Keratinocyte (primary cell): ENCODE data around the gene ADARB2. TPM values are rescaled to one million over a fixed set of nuclear protein-coding genes. Genes with fewer than 3 reads are reported as not detected.

Experiments
- DNase-seq: peaks from one replicate; pipeline ENCODE4 v3.0.0-alpha.2; 2011; ENCODE audit warnings: low read depth, missing footprints, low spot score
- FAIRE-seq: peaks from 2 replicates; lab custom pipeline; 2011; peaks lifted over from hg19 to GRCh38; lab: Jason Lieb, UNC
- H2AFZ ChIP-seq: 2 replicates; pipeline ENCODE4 v1.6.0; 2012; ENCODE audit warnings: low read length, control low read depth, inconsistent platforms; ENCODE audit not compliant: control insufficient read depth
- H3K27ac ChIP-seq: 2 replicates; pipeline ENCODE4 v1.5.1; 2011; ENCODE audit warnings: low read length; ENCODE audit not compliant: control insufficient read depth, insufficient read depth
- H3K27me3 ChIP-seq: 3 replicates; pipeline ENCODE4 v1.6.0; 2011; ENCODE audit warnings: low read length; ENCODE audit not compliant: control insufficient read depth, insufficient read depth; ENCODE audit errors: extremely low read depth
- H3K36me3 ChIP-seq, 2 experiments: 2 replicates in 1 of 2; 3 replicates in 1 of 2; pipeline ENCODE4 v1.5.1; 2011; ENCODE audit warnings: low read length in 2 of 2, mild to moderate bottlenecking in 1 of 2; ENCODE audit not compliant: control insufficient read depth in 2 of 2, insufficient read depth in 2 of 2; ENCODE audit errors: extremely low read depth in 1 of 2
- H3K4me1 ChIP-seq: 3 replicates; pipeline ENCODE4 v1.5.1; 2011; ENCODE audit warnings: low read length; ENCODE audit not compliant: control insufficient read depth, insufficient read depth; ENCODE audit errors: extremely low read depth
- H3K4me2 ChIP-seq: 3 replicates; pipeline ENCODE4 v1.6.0; 2011; ENCODE audit warnings: low read depth, low read length; ENCODE audit not compliant: control insufficient read depth, insufficient read depth; ENCODE audit errors: extremely low read depth
- H3K4me3 ChIP-seq, 3 experiments: fragments of 200-600 bp in 1 of 3; sonication (generic) in 1 of 3; 2 replicates in 2 of 3; 3 replicates in 1 of 3; pipeline ENCODE4 v1.5.1; 2011 to 2016; ENCODE audit warnings: low read length in 3 of 3, mild to moderate bottlenecking in 3 of 3, control low read depth in 2 of 3, inconsistent platforms in 1 of 3, low read depth in 1 of 3, mixed read lengths in 1 of 3, mixed run types in 1 of 3, moderate library complexity in 1 of 3; ENCODE audit not compliant: control insufficient read depth in 2 of 3, insufficient read depth in 2 of 3; ENCODE audit errors: extremely low read depth in 1 of 3
- H3K79me2 ChIP-seq: 2 replicates; pipeline ENCODE4 v1.6.0; 2012; ENCODE audit warnings: low read length; ENCODE audit not compliant: control insufficient read depth, insufficient read depth
- H3K9ac ChIP-seq: 3 replicates; pipeline ENCODE4 v1.6.0; 2011; ENCODE audit warnings: low read length; ENCODE audit not compliant: control insufficient read depth, insufficient read depth; ENCODE audit errors: extremely low read depth
- H3K9me1 ChIP-seq: 3 replicates; pipeline ENCODE4 v1.6.0; 2011; ENCODE audit warnings: low read length; ENCODE audit not compliant: control insufficient read depth, insufficient read depth; ENCODE audit errors: extremely low read depth
- H3K9me3 ChIP-seq: 2 replicates; pipeline ENCODE4 v1.5.1; 2012; ENCODE audit warnings: low read depth, low read length; ENCODE audit not compliant: control insufficient read depth
- H4K20me1 ChIP-seq: 3 replicates; pipeline ENCODE4 v1.6.0; 2011; ENCODE audit warnings: low read length; ENCODE audit not compliant: control insufficient read depth, insufficient read depth; ENCODE audit errors: extremely low read depth
- EZH2 ChIP-seq: IDR thresholded peaks from one replicate; pipeline ENCODE4 v1.6.1; 2012; ENCODE audit warnings: inconsistent platforms, mild to moderate bottlenecking, low read length, moderate library complexity
- dilution Hi-C: fragments of 300-500 bp; cut with MboI; formaldehyde crosslinking; loops from one replicate; pipeline ENCODE4 v1.7.0; 2020; ENCODE audit warnings: low sequenced_read_pairs; ENCODE audit not compliant: extremely low pct_ligation_motif_present
- polyA plus RNA-seq, 5 experiments: library from polyadenylated mRNA; depleted of rRNA in 3 of 5; stranded (reverse) in 3 of 5; stranded (forward) in 1 of 5; unstranded in 1 of 5; fragments of >200 nt; gene quantifications; 1 replicate in 1 of 5; 2 replicates in 3 of 5; 3 replicates in 1 of 5; pipeline versions ENCODE4 v1.2.1 to v1.2.3, GENCODE V29; 2011 to 2012; ENCODE audit warnings: missing spikeins in 2 of 5, low read depth in 1 of 5, low replicate concordance in 1 of 5
- TF ChIP-seq, protein P1 (sequence below), 3 experiments: IDR thresholded peaks in 1 of 3; conservative IDR thresholded peaks in 1 of 3; optimal IDR thresholded peaks in 1 of 3; 2 replicates in 2 of 3; 3 replicates in 1 of 3; pipeline versions ENCODE3 to v1.5.1; 2011; ENCODE audit warnings: low read length in 3 of 3, mild to moderate bottlenecking in 3 of 3, moderate library complexity in 2 of 3, control low read depth in 1 of 3, inconsistent platforms in 1 of 3; ENCODE audit not compliant: insufficient read depth in 2 of 3; ENCODE audit errors: extremely low read depth in 1 of 3

ADARB2 gene
- polyA plus RNA-seq, 1 donor (not counting 4 experiments of a cell fraction or from before 2014, with no cell fraction given) = not detected

DNA sequence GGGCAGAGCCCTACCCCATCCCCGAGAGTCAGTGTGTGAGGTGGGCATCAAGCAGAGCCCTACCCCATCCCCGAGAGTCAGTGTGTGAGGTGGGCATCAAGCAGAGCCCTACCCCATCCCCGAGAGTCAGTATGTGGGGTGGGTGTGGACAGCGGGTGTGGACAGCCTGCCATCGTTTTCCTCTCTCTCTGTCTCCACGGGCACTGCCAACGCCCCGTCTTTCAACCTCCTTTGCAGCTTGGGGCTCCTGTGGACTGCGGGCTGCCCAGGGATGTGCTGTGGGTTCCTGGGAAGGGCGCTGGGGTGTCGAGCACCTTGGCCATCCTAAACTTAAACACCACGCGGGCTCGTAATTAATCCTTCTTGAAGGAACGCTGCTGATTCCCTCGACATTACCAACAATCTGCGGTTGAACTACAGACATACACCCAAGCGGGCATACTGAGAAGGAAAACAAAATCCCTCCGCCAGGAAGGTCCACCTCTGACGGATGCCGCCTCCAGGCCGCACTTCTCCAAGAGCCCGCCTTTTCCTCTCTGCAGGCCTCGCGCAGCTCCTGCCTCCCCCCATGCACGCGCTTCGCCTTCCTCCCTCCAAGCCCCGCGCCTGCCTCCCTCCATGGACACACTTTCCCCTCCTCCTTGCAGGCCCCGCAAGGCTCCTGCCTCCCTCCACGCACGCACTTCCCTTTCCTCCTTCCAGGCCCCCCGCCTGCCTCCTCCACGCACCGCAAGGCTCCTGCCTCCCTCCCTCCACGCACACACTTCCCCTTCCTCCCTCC lies 65.1 kb downstream of the ADARB2 start:
- Histone ChIP-seq H3K27me3 (no peaks in the 10 kb centered on the region), H3K9ac (no peak overlapping the region), H3K79me2 (no peaks in the 10 kb centered on the region), H3K9me1 (no peaks in the 10 kb centered on the region), H4K20me1 (no peaks in the 10 kb centered on the region), H3K4me2 (no peak overlapping the region), H3K27ac (no peak overlapping the region), H3K9me3 (no peaks in the 10 kb centered on the region), H3K4me1 (peaks cover 3% of the 10 kb centered on the region), H2AFZ (no peak overlapping the region), H3K4me3 (no peak overlapping the region), H3K36me3 (no peaks in the 10 kb centered on the region)
- DNase-seq = no peak
- FAIRE-seq = no peak
- dilution Hi-C loops = no loop called here
- TF ChIP-seq, protein P1, sequence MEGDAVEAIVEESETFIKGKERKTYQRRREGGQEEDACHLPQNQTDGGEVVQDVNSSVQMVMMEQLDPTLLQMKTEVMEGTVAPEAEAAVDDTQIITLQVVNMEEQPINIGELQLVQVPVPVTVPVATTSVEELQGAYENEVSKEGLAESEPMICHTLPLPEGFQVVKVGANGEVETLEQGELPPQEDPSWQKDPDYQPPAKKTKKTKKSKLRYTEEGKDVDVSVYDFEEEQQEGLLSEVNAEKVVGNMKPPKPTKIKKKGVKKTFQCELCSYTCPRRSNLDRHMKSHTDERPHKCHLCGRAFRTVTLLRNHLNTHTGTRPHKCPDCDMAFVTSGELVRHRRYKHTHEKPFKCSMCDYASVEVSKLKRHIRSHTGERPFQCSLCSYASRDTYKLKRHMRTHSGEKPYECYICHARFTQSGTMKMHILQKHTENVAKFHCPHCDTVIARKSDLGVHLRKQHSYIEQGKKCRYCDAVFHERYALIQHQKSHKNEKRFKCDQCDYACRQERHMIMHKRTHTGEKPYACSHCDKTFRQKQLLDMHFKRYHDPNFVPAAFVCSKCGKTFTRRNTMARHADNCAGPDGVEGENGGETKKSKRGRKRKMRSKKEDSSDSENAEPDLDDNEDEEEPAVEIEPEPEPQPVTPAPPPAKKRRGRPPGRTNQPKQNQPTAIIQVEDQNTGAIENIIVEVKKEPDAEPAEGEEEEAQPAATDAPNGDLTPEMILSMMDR (optimal IDR thresholded peaks at IDR 0.05 in 1 of 3, IDR thresholded peaks at IDR 0.05 in 1 of 3, conservative IDR thresholded peaks at IDR 0.05 in 1 of 3; ENCODE audit: extremely low read depth in 1 of 3, insufficient read depth in 2 of 3, low read length in 3 of 3) = no peak
- no peak for TF ChIP-seq EZH2

DNA sequence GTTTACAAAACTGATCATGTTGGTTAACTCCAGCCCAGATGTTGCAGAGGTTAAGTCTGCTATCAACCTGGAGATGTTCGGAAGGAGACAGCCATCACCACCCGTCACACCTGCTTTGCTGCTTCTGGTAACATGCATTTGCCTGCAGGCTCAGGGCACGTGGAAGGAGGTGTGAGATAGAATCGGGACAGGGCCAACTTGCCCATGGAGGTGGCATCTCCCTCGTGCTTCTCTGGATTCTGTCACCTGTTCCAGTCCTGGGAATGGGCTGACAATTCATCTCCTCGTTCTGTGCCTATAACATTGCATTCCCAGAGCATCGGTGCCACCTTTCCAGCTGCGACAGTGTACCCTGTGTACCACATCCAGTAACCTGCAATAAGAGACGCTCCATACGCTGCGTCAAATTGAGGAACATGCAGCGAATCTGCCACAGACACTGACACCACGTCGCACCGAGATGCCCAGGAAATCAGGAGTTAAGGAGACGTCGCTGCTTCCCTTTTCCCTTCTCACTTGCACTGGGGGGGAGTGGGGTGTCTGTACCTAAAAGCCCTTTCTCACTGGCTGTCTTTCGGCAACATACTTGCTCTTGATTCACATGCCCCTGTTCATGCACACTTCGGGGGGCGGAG lies 65.8 kb downstream of the ADARB2 start:
- TF ChIP-seq, protein P1 (optimal IDR thresholded peaks at IDR 0.05 in 1 of 3, IDR thresholded peaks at IDR 0.05 in 1 of 3, conservative IDR thresholded peaks at IDR 0.05 in 1 of 3; ENCODE audit: extremely low read depth in 1 of 3, insufficient read depth in 2 of 3, low read length in 3 of 3) = no peak
- no peak for TF ChIP-seq EZH2
- no peaks in the 10 kb centered on the region for H4K20me1 ChIP-seq
- no peaks in the 10 kb centered on the region for H3K36me3 ChIP-seq
- no peaks in the 10 kb centered on the region for H3K9me1 ChIP-seq
- FAIRE-seq (no peak), DNase-seq (no peak)
- H3K27ac ChIP-seq = no peak overlapping the region
- H3K4me2 ChIP-seq = peak overlapping the region; percentile 33
- H3K27me3 ChIP-seq = no peaks in the 10 kb centered on the region
- no peak overlapping the region for H2AFZ ChIP-seq
- no peaks in the 10 kb centered on the region for H3K79me2 ChIP-seq
- no peak overlapping the region for H3K4me3 ChIP-seq
- H3K9ac ChIP-seq = no peak overlapping the region
- peaks cover 3% of the 10 kb centered on the region for H3K4me1 ChIP-seq
- dilution Hi-C loops = no loop called here
- no peaks in the 10 kb centered on the region for H3K9me3 ChIP-seq
